GM12891 (cell line): Measurements from ENCODE around the gene CSNK1E.

Source experiments
- PAX5 ChIP-seq: IDR thresholded peaks from 2 replicates; pipeline ENCODE4 v1.6.1; 2011; ENCODE audit warnings: low read length, moderate library complexity, mild to moderate bottlenecking; ENCODE audit not compliant: insufficient read depth, severe bottlenecking
- POLR2A ChIP-seq: IDR thresholded peaks from 2 replicates; pipeline ENCODE4 v1.6.1; 2011; ENCODE audit warnings: low read depth, low read length, control low read depth
- POLR2AphosphoS5 ChIP-seq: IDR thresholded peaks from 2 replicates; pipeline ENCODE4 v1.6.1; 2011; ENCODE audit warnings: low read depth, low read length, control low read depth
- POU2F2 ChIP-seq: IDR thresholded peaks from 2 replicates; pipeline ENCODE4 v1.6.1; 2011; ENCODE audit warnings: low read depth, mild to moderate bottlenecking, control low read depth, low read length, moderate library complexity
- SPI1 ChIP-seq: IDR thresholded peaks from 2 replicates; pipeline ENCODE4 v1.6.1; 2011; ENCODE audit warnings: low read depth, low read length, control low read depth
- TAF1 ChIP-seq: IDR thresholded peaks from 2 replicates; pipeline ENCODE4 v1.6.1; 2011; ENCODE audit warnings: low read depth, low read length, control low read depth

GRCh38 chr22:38290347-38290746, 26.9 kb downstream of the CSNK1E start:
- TF ChIP-seq POLR2A (no peak), SPI1 (no peak), POLR2AphosphoS5 (no peak), TAF1 (no peak), PAX5 (no peak), POU2F2 (no peak)
